HEK293T (cell line): ENCODE measurements around the gene KCNQ5.

Experiments
- CTCF ChIA-PET: fragments of 350-600 bp; formaldehyde crosslinking; extraction: SDS; loops from one replicate; lab custom pipeline; 2021; ENCODE audit warnings: antibody characterized with exemption, inconsistent platforms; lab: Yijun Ruan, JAX
- POLR2A ChIA-PET: fragments of 350-600 bp; formaldehyde crosslinking; extraction: SDS; loops from one replicate; lab custom pipeline; 2020; ENCODE audit warnings: antibody characterized with exemption, inconsistent platforms; lab: Yijun Ruan, JAX
- DNase-seq: peaks from one replicate; pipeline ENCODE4 v3.0.0; 2012; ENCODE audit warnings: mixed read lengths; ENCODE audit errors: extremely low spot score
- ARNT ChIP-seq: fragments of 450-650 bp; IDR thresholded peaks from 2 replicates; pipeline ENCODE4 v1.6.1; 2017; ENCODE audit warnings: mild to moderate bottlenecking
- BHLHE40 ChIP-seq: fragments of 450-650 bp; IDR thresholded peaks from 2 replicates; pipeline ENCODE4 v1.6.1; 2016; ENCODE audit warnings: mild to moderate bottlenecking, moderate library complexity, borderline replicate concordance
- CTBP1 ChIP-seq: fragments of 450-650 bp; IDR thresholded peaks from 2 replicates; pipeline ENCODE4 v1.6.1; 2016; ENCODE audit warnings: borderline replicate concordance
- ELF4 ChIP-seq: fragments of 450-650 bp; IDR thresholded peaks from 2 replicates; pipeline ENCODE4 v1.6.1; 2017; ENCODE audit warnings: antibody characterized with exemption
- FOXA1 ChIP-seq: fragments of 450-650 bp; IDR thresholded peaks from 2 replicates; pipeline ENCODE4 v1.6.1; 2016; ENCODE audit warnings: mild to moderate bottlenecking
- FOXK2 ChIP-seq: fragments of 450-650 bp; IDR thresholded peaks from 2 replicates; pipeline ENCODE4 v1.6.1; 2016; ENCODE audit warnings: mild to moderate bottlenecking
- FOXM1 ChIP-seq: fragments of 450-650 bp; IDR thresholded peaks from 2 replicates; pipeline ENCODE4 v1.6.1; 2017; ENCODE audit warnings: mild to moderate bottlenecking, borderline replicate concordance
- HDGF ChIP-seq: fragments of 450-650 bp; IDR thresholded peaks from 2 replicates; pipeline ENCODE4 v1.6.1; 2017; ENCODE audit warnings: antibody characterized with exemption, borderline replicate concordance
- L3MBTL2 ChIP-seq: fragments of 450-650 bp; conservative IDR thresholded peaks from 2 replicates; pipeline ENCODE4 v1.6.1; 2016; ENCODE audit warnings: mild to moderate bottlenecking
- LEF1 ChIP-seq: fragments of 450-650 bp; IDR thresholded peaks from 2 replicates; pipeline ENCODE4 v1.6.1; 2017; ENCODE audit warnings: mild to moderate bottlenecking, borderline replicate concordance
- NFRKB ChIP-seq: fragments of 450-650 bp; IDR thresholded peaks from 2 replicates; pipeline ENCODE4 v1.6.1; 2016; ENCODE audit warnings: mild to moderate bottlenecking, moderate library complexity
- SP1 ChIP-seq: fragments of 450-650 bp; IDR thresholded peaks from 2 replicates; pipeline ENCODE4 v1.6.1; 2017
- SUZ12 ChIP-seq: fragments of 450-650 bp; IDR thresholded peaks from 2 replicates; pipeline ENCODE4 v1.6.1; 2016; ENCODE audit warnings: mild to moderate bottlenecking
- TARDBP ChIP-seq: fragments of 450-650 bp; IDR thresholded peaks from 2 replicates; pipeline ENCODE4 v1.6.1; 2016
- ZNF384 ChIP-seq: fragments of 450-650 bp; IDR thresholded peaks from 2 replicates; pipeline ENCODE4 v1.6.1; 2016
- TF ChIP-seq, protein P1 (sequence below): fragments of 450-650 bp; IDR thresholded peaks from 2 replicates; pipeline ENCODE4 v1.6.1; 2016

Gene KCNQ5

GRCh38 chr6:72739368-72739779 is 117.5 kb downstream of the KCNQ5 start:
- no peak for DNase-seq
- ChIA-PET CTCF (no interaction called here), POLR2A (no interaction called here)
- TF ChIP-seq NFRKB (no peak), HDGF (no peak), FOXK2 (no peak), ARNT (no peak), FOXA1 (no peak), L3MBTL2 (no peak), SP1 (no peak), ELF4 (no peak), ZNF384 (no peak), BHLHE40 (no peak)
- TF ChIP-seq, protein P1, sequence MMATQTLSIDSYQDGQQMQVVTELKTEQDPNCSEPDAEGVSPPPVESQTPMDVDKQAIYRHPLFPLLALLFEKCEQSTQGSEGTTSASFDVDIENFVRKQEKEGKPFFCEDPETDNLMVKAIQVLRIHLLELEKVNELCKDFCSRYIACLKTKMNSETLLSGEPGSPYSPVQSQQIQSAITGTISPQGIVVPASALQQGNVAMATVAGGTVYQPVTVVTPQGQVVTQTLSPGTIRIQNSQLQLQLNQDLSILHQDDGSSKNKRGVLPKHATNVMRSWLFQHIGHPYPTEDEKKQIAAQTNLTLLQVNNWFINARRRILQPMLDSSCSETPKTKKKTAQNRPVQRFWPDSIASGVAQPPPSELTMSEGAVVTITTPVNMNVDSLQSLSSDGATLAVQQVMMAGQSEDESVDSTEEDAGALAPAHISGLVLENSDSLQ = no peak

DNA sequence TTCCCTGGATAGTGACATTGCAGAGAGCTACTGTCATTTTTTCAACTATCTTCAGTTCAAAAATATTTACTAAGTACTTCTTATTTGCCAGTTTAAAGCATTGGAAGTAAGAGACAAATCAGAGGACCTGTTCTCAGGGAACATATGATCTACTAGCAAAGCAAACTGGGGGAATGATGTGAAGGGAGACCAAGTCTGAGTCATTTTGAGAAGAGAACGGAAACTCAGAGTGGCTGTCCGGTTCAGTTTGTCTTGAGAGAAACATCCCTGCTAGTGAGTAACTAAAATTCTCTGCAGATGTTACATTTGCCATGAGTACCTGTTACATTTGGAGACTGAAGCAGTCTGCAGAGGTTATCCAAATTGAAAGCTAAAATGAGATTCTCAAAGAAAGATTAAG is 118.3 kb downstream of the KCNQ5 start:
- DNase-seq = no peak
- POLR2A ChIA-PET = no interaction called here
- CTCF ChIA-PET = no interaction called here
- TF ChIP-seq BHLHE40 (no peak), ARNT (no peak), NFRKB (no peak), LEF1 (no peak), L3MBTL2 (no peak), FOXA1 (no peak), SUZ12 (no peak), HDGF (no peak), FOXM1 (no peak)

DNA sequence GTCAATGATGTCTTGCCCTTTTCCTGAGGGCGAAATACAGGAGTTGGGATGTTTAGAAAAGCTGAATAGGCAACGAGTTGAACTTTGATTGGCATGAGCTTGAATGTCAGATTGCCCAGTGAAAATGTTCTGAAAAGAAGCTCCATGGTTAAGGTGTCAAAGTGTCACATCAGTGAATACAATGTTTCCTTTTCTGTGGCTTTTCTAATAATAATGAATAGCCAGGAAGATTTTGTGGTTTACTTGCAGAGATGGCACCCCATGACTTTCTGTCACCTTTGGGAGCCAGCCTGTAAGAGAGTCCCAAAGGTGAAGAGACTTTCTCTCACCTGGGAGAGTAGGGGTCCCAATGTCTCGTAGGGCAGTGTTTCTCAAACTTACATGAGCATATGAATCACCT is 119.2 kb downstream of the KCNQ5 start:
- DNase-seq = no peak
- no peak for TF ChIP-seq LEF1
- TF ChIP-seq, protein P1 = no peak
- TF ChIP-seq HDGF = no peak
- no peak for TF ChIP-seq FOXK2
- TF ChIP-seq FOXM1 = no peak
- TF ChIP-seq CTBP1 = no peak
- TF ChIP-seq SUZ12 = no peak
- no peak for TF ChIP-seq ELF4
- TF ChIP-seq BHLHE40 = no peak
- POLR2A ChIA-PET = no interaction called here
- CTCF ChIA-PET = no interaction called here

GRCh38 chr6:72742001-72742673 is 120.3 kb downstream of the KCNQ5 start:
- TF ChIP-seq SP1 (no peak), TARDBP (no peak), LEF1 (no peak), SUZ12 (no peak), ZNF384 (no peak), FOXK2 (no peak), HDGF (no peak), NFRKB (no peak), FOXA1 (no peak), ARNT (no peak), CTBP1 (no peak), L3MBTL2 (no peak)
- TF ChIP-seq, protein P1 = no peak
- no peak for DNase-seq
- POLR2A ChIA-PET = no interaction called here
- CTCF ChIA-PET = no interaction called here

DNA sequence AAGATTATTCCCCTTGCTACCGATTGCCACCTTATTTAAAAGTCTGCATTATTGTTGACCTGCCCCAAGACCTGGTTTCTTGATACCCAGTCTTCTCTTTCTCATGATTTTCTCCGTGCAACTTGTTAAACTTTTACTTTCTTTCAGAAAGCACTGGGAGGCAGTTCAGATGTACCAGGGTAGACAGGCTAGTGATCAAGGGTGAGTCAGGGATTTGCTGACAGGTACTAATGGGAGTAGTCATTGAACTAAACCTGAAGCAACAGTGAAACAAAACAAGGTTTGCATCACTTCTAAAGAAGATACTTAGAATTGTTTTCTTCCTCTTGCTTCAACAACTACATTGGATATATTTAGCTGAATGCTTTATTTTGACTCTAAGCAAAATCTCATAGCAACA is 124.4 kb downstream of the KCNQ5 start:
- ChIA-PET POLR2A (no interaction called here), CTCF (no interaction called here)
- TF ChIP-seq ZNF384 = no peak
- no peak for TF ChIP-seq FOXA1
- TF ChIP-seq FOXK2 = no peak
- no peak for TF ChIP-seq HDGF
- no peak for TF ChIP-seq L3MBTL2
- TF ChIP-seq CTBP1 = no peak
- TF ChIP-seq SUZ12 = no peak
- no peak for TF ChIP-seq NFRKB
- no peak for TF ChIP-seq ELF4
- no peak for TF ChIP-seq ARNT
- no peak for TF ChIP-seq FOXM1
- TF ChIP-seq LEF1 = no peak
- no peak for TF ChIP-seq SP1
- no peak for TF ChIP-seq TARDBP
- no peak for DNase-seq

- ChIA-PET CTCF (no interaction called here), POLR2A (no interaction called here)
- DNase-seq = no peak
- TF ChIP-seq LEF1 (no peak), HDGF (no peak), SUZ12 (no peak), ELF4 (no peak), SP1 (no peak), CTBP1 (no peak), ZNF384 (no peak), BHLHE40 (no peak), NFRKB (no peak), L3MBTL2 (no peak), ARNT (no peak), FOXK2 (no peak)
- TF ChIP-seq, protein P1 = no peak
Measured at GRCh38 chr6:72748759-72749158, 126.9 kb downstream of the KCNQ5 start.
